SIG-M5 (cell line): Measurements from ENCODE around the gene BNIPL.

ENCODE experiments used
- DNase-seq: peaks from one replicate; lab custom pipeline; 2025; lab: John Stamatoyannopoulos, UW

BNIPL gene, protein sequence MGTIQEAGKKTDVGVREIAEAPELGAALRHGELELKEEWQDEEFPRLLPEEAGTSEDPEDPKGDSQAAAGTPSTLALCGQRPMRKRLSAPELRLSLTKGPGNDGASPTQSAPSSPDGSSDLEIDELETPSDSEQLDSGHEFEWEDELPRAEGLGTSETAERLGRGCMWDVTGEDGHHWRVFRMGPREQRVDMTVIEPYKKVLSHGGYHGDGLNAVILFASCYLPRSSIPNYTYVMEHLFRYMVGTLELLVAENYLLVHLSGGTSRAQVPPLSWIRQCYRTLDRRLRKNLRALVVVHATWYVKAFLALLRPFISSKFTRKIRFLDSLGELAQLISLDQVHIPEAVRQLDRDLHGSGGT

DNA sequence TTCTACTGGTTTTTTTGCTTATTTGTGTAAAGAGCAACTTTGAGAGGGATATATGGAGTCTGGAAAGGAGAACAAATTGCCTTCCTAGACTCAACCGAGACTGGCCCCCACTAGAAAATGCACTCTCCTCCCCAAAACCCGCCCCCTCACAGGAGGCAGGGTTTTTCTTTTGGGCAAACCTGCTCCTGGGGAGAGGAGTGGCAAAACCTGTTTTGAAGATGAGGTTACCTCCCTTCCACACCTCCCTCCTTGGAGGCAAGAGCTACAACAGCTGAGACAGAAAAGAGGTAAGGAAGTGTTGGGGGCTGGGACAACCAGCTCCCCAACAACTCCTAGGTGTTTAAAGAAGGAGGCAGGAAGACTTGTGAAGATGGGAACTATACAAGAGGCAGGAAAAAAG, at the start of gene BNIPL:
TSS of gene BNIPL (plus strand) at position 231 of the 400 bp plus-strand sequence. CDS start at position 371, 140 bp downstream.
- DNase-seq, result no peak

DNA sequence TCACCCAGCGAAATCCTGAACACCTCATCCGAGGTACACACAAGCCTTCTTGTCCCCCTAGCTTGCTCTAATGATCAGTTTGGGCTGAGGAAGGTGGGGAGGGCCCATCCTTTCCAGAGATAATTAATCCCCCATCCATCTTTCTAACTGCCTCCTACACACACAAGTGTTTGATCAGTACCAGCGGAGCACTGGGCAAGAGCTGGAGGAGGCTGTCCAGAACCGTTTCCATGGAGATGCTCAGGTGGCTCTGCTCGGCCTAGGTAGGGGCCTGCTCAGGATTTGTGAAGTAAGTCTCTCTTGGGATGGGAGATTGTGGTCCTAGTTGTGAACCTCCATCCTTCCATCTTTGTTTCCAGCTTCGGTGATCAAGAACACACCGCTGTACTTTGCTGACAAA, 48.5 kb upstream of the BNIPL start:
- DNase-seq, result no peak

DNA sequence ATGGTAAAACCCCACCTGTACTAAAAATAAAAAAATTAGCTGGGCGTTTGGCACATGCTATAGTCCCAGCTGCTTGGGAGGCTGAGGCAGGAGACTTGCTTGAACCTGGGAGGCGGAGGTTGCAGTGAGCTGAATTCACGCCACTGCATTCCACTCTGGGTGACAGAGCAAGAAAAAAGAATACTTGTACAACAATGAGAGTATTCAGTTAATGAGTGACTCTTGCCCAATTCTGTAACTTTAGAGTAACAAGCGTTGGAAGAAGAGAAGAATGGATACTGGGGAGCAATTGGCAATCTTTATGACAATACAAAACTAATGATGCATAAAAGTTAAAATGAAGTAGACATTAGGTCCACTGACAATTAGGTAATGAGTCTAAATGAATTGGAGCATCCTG, 43.8 kb upstream of the BNIPL start:
- DNase-seq, result no peak

DNA sequence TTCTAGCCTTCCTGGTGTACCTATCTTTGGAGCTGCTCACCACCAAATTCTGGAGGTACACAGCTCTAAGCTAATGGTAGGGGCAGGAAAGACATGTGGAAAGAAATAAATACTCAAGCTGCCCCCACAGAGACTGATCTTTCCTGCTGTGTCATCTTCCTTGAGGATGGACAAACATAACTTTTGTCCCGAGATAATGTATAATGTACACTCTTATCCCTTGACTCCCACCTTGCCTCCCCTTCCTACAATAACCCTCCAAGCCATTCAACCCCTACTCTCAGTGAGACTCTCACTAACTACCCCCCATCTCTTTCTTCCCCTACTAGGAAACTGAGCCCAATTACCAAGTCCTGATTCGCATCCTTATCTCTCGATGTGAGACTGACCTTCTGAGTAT, 42.1 kb upstream of the BNIPL start:
- DNase-seq, result no peak

DNA sequence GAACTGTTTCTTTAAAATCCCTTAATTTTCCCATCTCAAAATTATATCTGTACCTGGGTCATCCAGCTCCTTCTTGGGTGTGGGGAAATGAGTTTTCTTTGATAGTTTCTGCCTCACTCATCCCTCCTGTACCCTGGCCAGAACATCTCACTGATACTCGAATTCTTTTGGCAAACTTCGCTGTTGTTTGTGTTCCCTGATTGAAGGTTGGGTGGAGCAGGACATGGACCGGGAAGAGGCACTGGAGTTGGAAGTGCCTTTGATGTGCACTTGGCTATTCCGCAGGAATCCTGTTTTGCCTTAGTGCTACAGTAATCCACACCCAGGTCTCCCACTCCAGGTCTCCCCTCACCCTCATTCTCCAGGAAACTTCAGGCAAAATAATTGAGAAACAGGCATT, 40.9 kb upstream of the BNIPL start:
- DNase-seq, result no peak

DNA sequence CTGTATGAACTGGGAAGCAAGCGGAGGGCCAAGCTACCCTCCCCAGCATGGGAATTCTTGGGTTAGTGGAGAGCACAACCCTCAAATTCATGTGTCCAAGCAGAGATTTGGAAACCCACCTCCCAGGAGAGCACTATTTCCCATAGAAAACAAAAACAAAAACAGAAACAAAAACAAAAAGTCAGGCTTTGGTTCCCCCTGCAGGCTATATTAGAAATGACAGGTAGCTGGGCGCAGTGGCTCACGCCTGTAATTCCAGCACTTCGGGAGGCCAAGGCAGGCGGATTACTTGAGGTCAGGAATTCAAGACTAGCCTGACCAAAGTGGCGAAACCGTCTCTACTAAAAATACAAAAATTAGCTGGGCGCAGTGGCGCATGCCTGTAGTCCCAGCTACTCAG, 40.5 kb upstream of the BNIPL start:
- DNase-seq, result no peak

DNA sequence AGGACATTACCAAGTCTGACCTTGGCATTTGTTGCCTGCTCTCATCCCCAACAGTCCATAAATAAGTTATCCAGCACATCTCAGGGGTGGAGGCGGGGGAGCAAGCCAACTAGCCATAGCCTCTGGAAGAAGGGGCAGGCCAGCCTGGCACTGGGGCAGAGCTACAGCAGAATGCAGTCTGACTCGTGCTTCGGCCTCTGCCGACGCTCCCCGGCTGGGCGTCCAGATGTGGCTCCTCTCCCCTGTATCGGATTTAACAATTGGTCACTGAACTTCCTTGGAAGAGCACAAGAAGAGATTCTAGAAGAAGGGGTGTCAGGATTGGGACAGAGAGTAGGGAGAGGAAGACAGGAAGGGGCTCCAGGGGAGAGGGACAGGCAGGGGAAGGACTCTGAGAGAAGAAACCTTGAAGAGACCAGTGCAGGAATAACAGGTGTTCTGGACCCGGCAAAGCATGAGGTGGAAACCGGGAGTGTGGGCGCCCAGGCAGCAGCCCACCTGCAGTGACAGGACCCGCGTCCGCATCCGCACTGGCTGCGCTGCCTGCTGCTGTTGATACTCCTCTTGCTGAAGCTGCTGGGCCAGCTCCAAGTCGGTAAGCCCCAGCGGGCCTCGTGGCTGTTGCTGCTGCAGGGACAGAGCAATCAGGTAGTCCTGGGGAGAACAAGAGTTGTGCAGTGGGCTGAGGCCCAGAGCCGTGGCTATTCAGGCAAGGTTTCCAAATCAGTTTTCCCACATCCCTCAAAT, 39.1 kb upstream of the BNIPL start:
- DNase-seq, result no peak

DNA sequence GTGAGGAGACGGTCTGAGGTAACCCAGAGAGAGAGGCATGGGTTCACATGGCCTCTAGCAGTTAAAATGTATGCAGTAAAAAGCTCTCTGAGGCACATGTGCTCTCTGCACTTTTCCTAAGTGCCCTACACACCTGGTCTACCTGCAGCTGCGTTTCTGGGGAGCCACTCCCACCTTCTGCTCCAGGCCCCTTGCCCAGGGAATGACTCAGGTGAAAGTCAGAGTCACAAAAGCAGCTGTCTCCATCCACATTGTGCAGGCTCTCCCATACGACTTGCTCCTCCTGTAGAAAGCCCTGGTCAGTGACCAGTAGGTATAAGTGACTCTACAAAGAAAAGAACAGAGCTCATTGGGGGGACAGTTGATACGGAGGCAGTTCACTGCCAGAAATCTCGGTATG, 38.4 kb upstream of the BNIPL start:
- DNase-seq, result no peak

DNA sequence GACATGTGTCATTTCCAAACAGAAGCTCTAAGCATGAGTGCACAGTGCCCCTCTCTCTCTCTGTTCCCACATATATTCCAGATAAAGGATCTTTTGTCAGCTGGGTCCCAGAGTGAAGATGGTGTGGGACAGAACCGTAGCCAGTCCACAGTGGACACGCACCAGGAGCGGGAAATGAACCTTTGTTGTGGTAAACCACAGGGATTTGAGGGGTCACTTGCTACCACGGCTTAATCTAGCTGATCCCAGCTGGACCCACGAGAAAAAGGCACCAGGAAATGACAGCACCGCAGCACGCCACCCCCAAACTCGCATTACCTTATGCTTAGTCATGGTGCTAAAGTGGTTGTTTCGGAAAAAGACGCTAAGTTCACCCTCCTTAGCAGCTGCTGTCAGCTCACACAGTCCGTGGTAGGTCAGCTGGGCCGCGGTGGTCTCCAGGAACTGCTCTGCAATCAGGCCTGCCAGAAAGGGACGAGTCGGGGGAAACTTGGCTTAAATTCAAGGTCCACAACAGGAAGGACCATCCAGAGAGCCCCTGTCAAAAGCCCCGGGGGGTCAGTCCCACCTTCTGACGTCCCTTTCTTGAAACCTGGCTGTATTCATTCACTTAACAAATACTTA, 37.2 kb upstream of the BNIPL start:
- DNase-seq, result no peak

DNA sequence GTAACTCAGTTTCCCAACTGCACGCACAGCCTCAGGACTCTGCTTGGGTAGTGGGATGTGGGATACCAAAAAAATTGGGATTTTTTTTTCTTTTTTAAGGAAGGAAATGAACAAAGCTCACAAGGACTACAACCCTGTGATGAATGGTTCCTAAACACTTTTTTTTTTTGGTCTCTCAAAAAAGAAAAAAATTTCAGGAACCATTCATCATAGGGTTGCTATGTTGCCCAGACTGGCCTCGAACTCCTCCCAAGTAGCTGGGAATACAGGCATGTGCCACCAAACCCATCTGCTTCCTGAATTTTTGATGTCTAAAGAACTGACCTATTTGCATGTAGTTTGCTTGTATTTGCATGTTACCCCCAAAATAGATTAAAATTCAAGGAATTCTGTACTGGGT, 36.5 kb upstream of the BNIPL start:
- no peak for DNase-seq

DNA sequence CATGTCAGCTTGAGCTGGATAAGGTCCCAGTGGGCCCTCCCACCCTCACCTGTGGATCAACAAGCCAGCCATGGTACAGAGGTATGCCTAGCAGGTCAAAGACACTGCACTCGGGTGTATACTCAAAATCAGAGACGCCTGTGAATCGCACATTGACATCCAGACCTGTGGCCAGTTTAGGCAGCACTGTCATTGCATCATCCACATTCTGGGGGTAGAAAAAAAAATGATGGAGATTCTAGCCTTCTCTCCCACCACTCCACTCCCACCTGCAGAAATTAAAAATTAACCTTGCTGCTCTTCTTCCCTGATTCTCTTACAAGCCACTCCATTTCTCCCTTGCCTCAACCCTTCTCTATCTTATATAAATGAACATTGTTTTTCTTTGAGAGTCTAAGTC, 36.0 kb upstream of the BNIPL start:
- no peak for DNase-seq

DNA sequence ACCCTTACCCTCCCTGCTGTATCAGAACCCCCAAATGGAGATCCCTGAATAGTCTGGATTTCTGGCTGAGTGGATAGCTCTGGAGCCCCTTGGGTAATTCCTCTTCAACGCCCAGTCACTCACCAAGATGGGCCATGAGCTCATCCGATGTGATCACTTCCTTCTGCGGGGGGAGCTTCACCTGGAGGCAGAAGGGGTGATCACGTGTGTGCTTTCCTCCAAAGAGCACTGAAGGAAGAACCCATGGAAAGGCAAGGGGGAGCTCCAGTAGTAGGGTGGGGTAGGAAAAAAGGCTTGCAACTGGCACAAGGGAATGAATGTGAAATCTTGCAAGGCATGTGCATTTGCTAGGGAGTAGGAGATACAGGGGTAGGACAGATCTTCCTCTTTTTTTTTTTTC, 34.8 kb upstream of the BNIPL start:
- no peak for DNase-seq

DNA sequence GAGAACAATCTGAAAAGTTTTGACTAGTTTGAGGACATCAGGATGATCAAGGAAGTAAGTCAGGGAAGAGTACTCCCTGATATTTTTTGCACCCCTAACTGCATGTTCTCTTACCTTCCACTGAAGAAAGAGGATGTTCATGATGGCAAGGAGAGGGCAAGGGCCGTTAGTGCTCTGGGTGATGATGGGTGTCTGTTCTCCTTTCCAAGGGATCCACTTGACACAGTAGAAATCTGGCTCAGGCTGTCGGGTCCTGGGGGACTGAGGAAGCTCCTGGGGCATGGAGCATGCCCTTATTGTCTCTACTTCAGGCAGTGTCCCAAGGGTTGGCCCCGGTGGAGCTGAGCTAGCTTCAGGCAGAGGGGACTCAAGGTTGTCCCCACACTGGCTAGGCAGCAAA, 34.3 kb upstream of the BNIPL start:
- DNase-seq, result no peak

DNA sequence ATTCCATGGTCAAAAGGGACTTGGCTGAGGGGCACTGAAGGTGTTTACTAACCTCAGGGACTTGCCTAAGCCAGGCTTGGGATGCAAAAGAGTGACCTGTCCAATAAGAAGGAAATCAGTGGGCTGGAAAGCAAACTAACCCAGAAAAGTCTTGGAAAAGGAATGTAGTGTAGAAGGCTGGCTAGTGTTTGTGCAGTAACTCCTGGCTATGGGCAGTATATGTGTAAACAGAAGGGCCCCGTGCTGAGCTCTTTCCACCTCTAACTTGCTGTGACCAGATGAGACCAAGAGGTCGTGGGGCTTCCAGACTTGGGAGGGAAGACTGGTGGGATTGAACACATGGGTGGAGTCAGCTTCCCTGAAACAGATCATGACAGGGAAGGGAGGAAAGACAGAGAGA, 33.8 kb upstream of the BNIPL start:
- no peak for DNase-seq

DNA sequence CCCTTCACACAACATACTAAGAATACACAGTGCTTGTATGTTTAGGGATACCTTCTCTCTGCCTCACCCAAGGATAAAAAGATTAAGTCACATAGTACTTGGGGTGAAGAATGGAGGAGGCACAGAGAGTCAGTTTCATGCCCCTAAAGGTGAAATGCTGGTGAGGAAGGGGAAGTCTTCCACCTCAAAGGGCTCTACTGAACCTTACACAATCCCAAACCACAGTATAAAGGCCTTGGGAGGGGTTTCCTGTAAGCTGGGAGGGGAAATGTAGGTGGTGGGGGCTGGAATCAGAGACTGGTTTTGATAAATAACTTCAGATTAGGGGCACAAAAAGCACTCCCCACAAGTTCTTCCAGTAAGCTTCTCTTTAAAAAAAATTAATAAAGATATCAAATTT, 33.2 kb upstream of the BNIPL start:
- no peak for DNase-seq

DNA sequence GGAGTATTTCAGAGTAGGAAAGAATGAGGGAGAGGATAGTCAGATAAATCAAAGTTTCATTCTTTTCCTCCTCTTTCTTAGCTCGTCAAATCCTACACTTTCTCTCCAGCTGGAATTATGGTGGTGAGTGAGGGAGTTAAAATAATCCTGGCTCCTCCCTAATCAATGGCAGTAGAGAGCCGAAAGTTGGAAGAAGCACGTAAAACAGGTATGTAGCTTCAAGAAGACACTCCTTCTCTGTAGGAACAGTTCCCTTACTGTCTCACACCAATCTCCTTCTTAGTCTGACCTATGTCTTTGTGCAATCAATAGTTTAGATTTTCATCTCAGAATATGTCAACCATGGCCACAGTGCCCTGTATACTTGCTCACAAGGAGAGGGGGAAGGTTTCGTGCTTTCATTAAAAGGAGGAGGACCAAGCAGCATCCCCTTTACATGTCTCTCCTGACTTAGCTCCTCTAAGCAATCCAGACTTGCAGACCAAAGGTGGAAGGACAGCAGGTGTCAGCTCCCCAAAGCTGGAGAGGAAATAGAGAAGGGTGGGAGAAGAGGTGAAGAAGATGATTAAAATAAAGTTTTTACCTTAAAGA, 30.6 kb upstream of the BNIPL start:
- DNase-seq, result no peak

DNA sequence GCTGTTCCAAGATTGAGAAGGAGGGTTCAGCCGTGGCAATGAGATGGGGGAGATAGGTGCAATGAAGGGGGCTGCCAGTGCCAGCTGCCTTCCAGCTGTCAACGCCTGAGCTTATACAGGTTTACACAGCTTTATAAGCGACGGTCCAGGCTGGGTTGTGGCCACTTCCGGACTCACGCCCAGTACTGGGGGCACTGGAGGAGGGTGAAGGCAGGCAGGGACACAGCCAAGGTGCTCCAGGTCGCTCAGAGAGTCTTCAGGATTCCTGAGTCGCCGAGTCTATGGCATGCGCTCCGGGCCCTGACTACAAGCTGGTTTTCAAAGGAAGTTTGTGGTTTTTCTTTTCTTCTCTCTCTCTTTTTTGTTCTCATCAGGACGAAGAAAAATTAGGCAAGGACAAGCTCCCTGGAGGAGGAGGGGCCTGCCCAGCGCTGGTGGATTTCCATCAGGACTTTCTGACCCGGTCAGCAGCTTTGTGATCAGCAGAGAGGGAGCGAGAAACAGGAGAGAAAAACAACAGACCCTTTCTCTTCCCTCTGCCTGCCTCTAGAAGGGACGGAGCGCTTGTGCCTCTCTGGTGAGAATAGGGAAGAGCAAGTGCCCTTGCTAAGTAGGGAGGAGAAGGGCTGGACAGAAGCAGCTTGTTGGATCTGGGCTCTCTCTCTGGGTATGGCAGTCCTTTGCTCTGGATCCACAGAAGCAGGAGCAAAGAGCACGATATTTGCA, 29.9 kb upstream of the BNIPL start, which contains the start of gene MINDY1:
TSS of gene MINDY1 (minus strand) at position 576 of the 726 bp plus-strand sequence. CDS start 4,285 bp downstream, outside the sequence.
- peak; percentile 73 for DNase-seq

DNA sequence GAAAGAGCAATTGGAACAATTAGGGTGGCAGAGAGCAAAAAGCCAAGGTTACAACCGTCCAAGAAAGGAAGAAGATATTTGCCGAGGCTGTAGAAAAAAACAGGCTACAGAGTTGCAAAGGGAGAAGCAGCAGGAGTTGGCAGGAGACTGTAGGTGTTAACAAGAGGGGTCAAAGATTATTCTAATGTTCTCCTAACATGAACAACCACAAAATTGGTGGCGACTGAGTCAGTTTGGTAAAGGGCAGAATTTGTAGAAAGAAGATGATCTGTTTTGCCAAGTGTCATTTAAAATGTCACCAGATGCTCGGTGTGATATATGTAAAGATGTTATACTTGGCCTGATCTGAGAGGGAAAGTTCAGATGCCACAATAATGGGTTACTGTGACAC, 28.5 kb upstream of the BNIPL start:
- no peak for DNase-seq

DNA sequence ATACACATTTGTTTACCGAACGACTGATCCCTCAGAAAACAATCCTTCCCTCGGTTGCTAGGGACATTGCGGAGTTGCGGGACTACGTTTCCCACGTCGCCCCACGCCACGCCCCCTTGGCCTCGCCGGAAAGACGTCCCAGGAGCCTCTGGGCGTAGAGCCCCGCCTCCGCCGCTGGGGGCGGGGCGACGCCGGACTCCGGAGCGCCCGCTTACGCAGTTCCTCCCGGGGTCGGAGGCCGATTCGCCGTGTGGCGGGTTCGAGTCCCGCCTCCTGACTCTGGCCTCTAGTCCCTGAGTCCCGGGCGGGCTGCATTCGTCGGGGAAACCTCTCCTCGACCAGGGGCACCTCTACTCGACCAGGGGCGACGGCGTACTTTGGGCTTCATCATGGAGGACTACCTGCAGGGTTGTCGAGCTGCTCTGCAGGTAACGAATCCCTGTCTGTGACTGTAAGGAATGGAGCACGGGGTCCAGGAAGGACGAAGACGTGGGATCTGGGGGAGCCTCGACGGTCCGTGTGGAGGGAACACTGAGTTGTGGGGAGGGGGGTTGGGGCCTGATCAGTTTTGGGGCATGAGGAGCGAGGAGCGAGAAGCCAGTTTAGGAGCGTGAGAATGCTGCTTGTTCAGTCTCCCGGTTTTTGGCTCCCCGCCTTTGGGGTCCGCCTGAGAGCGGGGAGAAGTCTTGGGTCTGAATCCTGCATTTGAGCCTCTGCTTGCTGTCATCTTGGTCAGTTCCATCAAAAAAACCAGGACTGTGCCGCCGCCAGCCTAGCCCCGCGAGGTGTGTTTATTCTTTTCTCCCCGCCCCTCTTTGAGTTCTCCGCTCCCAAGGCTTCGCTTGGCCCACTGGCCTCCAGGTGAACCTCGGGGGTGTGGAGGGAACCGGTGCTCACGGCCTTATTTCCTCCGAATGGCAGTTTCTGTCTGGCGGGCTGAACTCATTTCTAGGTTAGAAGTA, 27.9 kb upstream of the BNIPL start, which contains the start of gene PRUNE1:
TSS of gene PRUNE1 (plus strand) at position 206 of the 962 bp plus-strand sequence. CDS start at position 390, 184 bp downstream.
- peak; percentile 89 for DNase-seq

DNA sequence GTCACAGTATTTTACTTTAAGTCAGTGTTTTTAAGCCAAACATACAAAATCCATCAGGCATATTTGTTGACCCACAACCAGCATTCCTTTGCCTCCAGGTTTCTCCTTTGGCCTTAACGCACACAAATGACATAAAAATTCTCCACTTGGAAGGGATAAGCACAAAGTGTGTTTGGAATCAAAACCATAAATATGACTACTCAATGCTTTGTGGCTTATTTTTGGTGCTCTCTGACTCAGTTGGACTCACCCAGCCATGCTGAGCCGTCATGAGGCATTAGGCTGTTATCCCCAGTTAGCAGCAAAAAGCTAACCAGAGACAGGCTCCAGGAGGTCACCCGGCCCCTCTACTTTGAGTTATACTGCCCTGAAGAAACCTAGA, 27.2 kb upstream of the BNIPL start:
- DNase-seq, result no peak
